SK-N-SH (cell line): ENCODE data around the gene C4BPB. TPM values are rescaled to one million over a fixed set of nuclear protein-coding genes. Genes with fewer than 3 reads are reported as not detected.

ENCODE experiments used
- CTCF ChIA-PET: fragments of 300-600, 350-600 bp; formaldehyde crosslinking; extraction: SDS; loops from one replicate; lab custom pipeline; 2021; lab: Yijun Ruan, JAX
- POLR2A ChIA-PET: fragments of 350-600 bp; sonication (Branson Sonifier 250); formaldehyde crosslinking; extraction: SDS; loops from one replicate; lab custom pipeline; 2020; ENCODE audit warnings: antibody characterized with exemption, inconsistent platforms; lab: Yijun Ruan, JAX
- DNase-seq: peaks from one replicate; pipeline ENCODE4 v3.0.0; 2012
- H2AFZ ChIP-seq: fragments of 200-600 bp; sonication (generic); 2 replicates; pipeline ENCODE4 v1.8.1; 2016; ENCODE audit warnings: antibody characterized with exemption, mild to moderate bottlenecking, low read depth
- H3F3A ChIP-seq: fragments of 200-600 bp; sonication (generic); replicated peaks from 2 replicates; pipeline ENCODE3; 2016; ENCODE audit warnings: antibody characterized with exemption, mild to moderate bottlenecking; ENCODE audit not compliant: insufficient read depth
- H3K27ac ChIP-seq, 2 experiments: fragments of 200-500 bp in 1 of 2; fragments of 200-600 bp in 1 of 2; sonication (Bioruptor generic) in 1 of 2; sonication (generic), shearing (Covaris generic) in 1 of 2; 2 replicates each; pipeline versions ENCODE4 v1.5.1 to v1.6.1; 2014 to 2016; ENCODE audit warnings: low read depth in 2 of 2, inconsistent platforms in 1 of 2, low read length in 1 of 2, mild to moderate bottlenecking in 1 of 2, mixed read lengths in 1 of 2
- H3K27me3 ChIP-seq: fragments of 200-600 bp; sonication (generic), shearing (Covaris generic); 2 replicates; pipeline ENCODE4 v1.6.1; 2016; ENCODE audit warnings: mixed run types; ENCODE audit not compliant: insufficient read depth
- H3K36me3 ChIP-seq, 2 experiments: fragments of 200-500 bp in 1 of 2; fragments of 200-600 bp in 1 of 2; sonication (Bioruptor generic) in 1 of 2; sonication (generic) in 1 of 2; replicated peaks in 1 of 2; 2 replicates each; pipeline versions ENCODE3 to v1.5.1; 2014 to 2016; ENCODE audit warnings: low read length in 1 of 2, mild to moderate bottlenecking in 1 of 2; ENCODE audit not compliant: insufficient read depth in 2 of 2, control insufficient read depth in 1 of 2
- H3K4me1 ChIP-seq, 2 experiments: fragments of 200-500 bp in 1 of 2; fragments of 200-600 bp in 1 of 2; sonication (Bioruptor generic) in 1 of 2; sonication (generic), shearing (Covaris generic) in 1 of 2; 2 replicates each; pipeline versions ENCODE4 v1.5.1 to v1.6.1; 2014 to 2016; ENCODE audit warnings: low read depth in 1 of 2, low read length in 1 of 2, mixed run types in 1 of 2; ENCODE audit not compliant: insufficient read depth in 2 of 2, control insufficient read depth in 1 of 2
- H3K4me2 ChIP-seq: fragments of 200-600 bp; sonication (generic), shearing (Covaris generic); 2 replicates; pipeline ENCODE4 v1.6.1; 2017; ENCODE audit warnings: mixed run types
- H3K4me3 ChIP-seq, 2 experiments: fragments of 200-500 bp in 1 of 2; fragments of 200-600 bp in 1 of 2; sonication (Bioruptor generic) in 1 of 2; sonication (generic), shearing (Covaris generic) in 1 of 2; 2 replicates each; pipeline versions ENCODE4 v1.5.1 to v1.8.1; 2014 to 2016; ENCODE audit warnings: low read depth in 2 of 2, inconsistent platforms in 1 of 2, low read length in 1 of 2, mild to moderate bottlenecking in 1 of 2, mixed read lengths in 1 of 2, moderate library complexity in 1 of 2
- H3K79me2 ChIP-seq: fragments of 200-600 bp; sonication (generic); 2 replicates; pipeline ENCODE4 v1.8.1; 2017; ENCODE audit warnings: mild to moderate bottlenecking; ENCODE audit not compliant: insufficient read depth
- H3K9ac ChIP-seq: fragments of 200-600 bp; sonication (generic); 2 replicates; pipeline ENCODE4 v1.6.1; 2017; ENCODE audit warnings: mixed run types
- H3K9me2 ChIP-seq: fragments of 200-600 bp; sonication (generic); 2 replicates; pipeline ENCODE4 v1.6.1; 2017; ENCODE audit warnings: mixed run types
- H3K9me3 ChIP-seq: fragments of 200-600 bp; sonication (generic); 2 replicates; pipeline ENCODE4 v1.6.1; 2017; ENCODE audit warnings: mixed run types, mild to moderate bottlenecking, moderate library complexity
- H4K20me1 ChIP-seq: fragments of 200-600 bp; sonication (generic); 2 replicates; pipeline ENCODE4 v1.6.1; 2017; ENCODE audit warnings: mild to moderate bottlenecking, mixed run types; ENCODE audit not compliant: insufficient read depth
- CTCF ChIP-seq: fragments of 200-600 bp; sonication (generic); IDR thresholded peaks from 2 replicates; pipeline ENCODE4 v1.6.1; 2017; ENCODE audit warnings: antibody characterized with exemption, mild to moderate bottlenecking, moderate library complexity
- ELF1 ChIP-seq: IDR thresholded peaks from 2 replicates; pipeline ENCODE4 v1.4.0; 2012
- EP300 ChIP-seq, 2 experiments: IDR thresholded peaks; 2 replicates each; pipeline versions ENCODE4 v1.4.0 to v1.6.1; 2012; ENCODE audit warnings: borderline replicate concordance in 1 of 2, low read depth in 1 of 2, low read length in 1 of 2
- FOXJ3 ChIP-seq: sonication (generic); formaldehyde crosslinking; IDR thresholded peaks from 2 replicates; pipeline ENCODE4 v1.5.1; 2020; ENCODE audit warnings: mild to moderate bottlenecking, missing genetic modification reagents
- GABPA ChIP-seq: IDR thresholded peaks from 2 replicates; pipeline ENCODE4 v1.4.0; 2012; ENCODE audit warnings: low read depth, mild to moderate bottlenecking
- GATA2 ChIP-seq: sonication (generic); formaldehyde crosslinking; IDR thresholded peaks from 2 replicates; pipeline ENCODE4 v1.5.0; 2020; ENCODE audit warnings: mild to moderate bottlenecking, missing genetic modification reagents
- IRF3 ChIP-seq: fragments of 150-350 bp; IDR thresholded peaks from 2 replicates; pipeline ENCODE4 v1.6.1; 2016; ENCODE audit warnings: mild to moderate bottlenecking, low read depth, low read length
- MAX ChIP-seq: IDR thresholded peaks from 2 replicates; pipeline ENCODE4 v1.4.0; 2012; ENCODE audit warnings: low read depth
- MEF2A ChIP-seq: IDR thresholded peaks from 2 replicates; pipeline ENCODE4 v1.4.0; 2012; ENCODE audit warnings: low read depth, borderline replicate concordance
- MXI1 ChIP-seq: IDR thresholded peaks from 2 replicates; pipeline ENCODE4 v1.6.1; 2012; ENCODE audit warnings: mild to moderate bottlenecking, low read depth, low read length, improper control_type of control experiment
- NRF1 ChIP-seq: IDR thresholded peaks from 2 replicates; pipeline ENCODE4 v1.6.1; 2012; ENCODE audit warnings: low read depth, mild to moderate bottlenecking, low read length
- POLR2AphosphoS5 ChIP-seq: IDR thresholded peaks from 2 replicates; pipeline ENCODE4 v1.6.1; 2012; ENCODE audit warnings: low read depth, low read length
- RAD21 ChIP-seq: IDR thresholded peaks from 2 replicates; pipeline ENCODE4 v1.6.1; 2012; ENCODE audit warnings: mild to moderate bottlenecking, low read length
- REST ChIP-seq: IDR thresholded peaks from 2 replicates; pipeline ENCODE4 v1.6.1; 2012; ENCODE audit warnings: mild to moderate bottlenecking, low read depth, low read length, moderate library complexity
- RXRA ChIP-seq: IDR thresholded peaks from 2 replicates; pipeline ENCODE4 v1.4.0; 2012; ENCODE audit warnings: low read depth, mild to moderate bottlenecking, borderline replicate concordance
- TCF12 ChIP-seq: IDR thresholded peaks from 2 replicates; pipeline ENCODE4 v1.4.0; 2012
- TEAD4 ChIP-seq: IDR thresholded peaks from 2 replicates; pipeline ENCODE4 v1.4.0; 2012; ENCODE audit warnings: mild to moderate bottlenecking, borderline replicate concordance; ENCODE audit not compliant: insufficient read depth
- USF1 ChIP-seq: IDR thresholded peaks from 2 replicates; pipeline ENCODE4 v1.4.0; 2012; ENCODE audit warnings: low read depth, borderline replicate concordance
- WGBS: methylation state at CpG from one replicate; pipeline ENCODE4 v1.1.6; 2017; ENCODE audit warnings: low lambda C conversion rate; 5-methylcytosine and 5-hydroxymethylcytosine counted together
- polyA plus RNA-seq, 3 experiments: library from polyadenylated mRNA; depleted of rRNA; stranded (reverse); fragments of >200 nt; gene quantifications; 2 replicates each; pipeline ENCODE4 v1.2.3, GENCODE V29; 2012

The C4BPB gene
- polyA plus RNA-seq, 1 of the 3 experiments (the other 2 are of a cell fraction) = not detected

DNA sequence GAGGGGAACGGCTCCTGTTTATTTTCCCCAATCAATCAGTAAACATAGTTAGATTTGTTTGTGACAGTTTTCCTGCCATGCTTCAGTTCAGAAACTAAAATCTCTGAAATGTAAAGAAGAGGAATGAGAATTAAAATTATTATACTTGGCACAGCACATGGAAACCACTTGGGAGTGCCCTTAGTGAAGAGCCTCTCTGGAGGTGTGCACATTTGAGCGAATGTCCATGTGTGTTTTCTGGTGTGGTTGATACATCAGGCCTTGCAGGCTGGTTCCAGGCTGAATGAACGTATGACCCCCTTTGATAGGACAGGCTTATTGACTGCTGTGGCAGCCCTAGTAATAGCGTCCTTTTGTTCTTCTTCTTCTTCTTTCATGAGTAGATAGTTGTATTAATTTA, 42.5 kb downstream of the C4BPB start (continued):
- TF ChIP-seq MAX = no peak
- no peak for TF ChIP-seq FOXJ3 (CRISPR knock-in tag)

GRCh38 chr1:207134581-207134980, 45.9 kb downstream of the C4BPB start:
- no peaks in the 10 kb centered on the region for H3K9me2 ChIP-seq
- H3K4me2 ChIP-seq = no peak overlapping the region
- no peaks in the 10 kb centered on the region for H3K79me2 ChIP-seq
- no peaks in the 10 kb centered on the region for H3K36me3 ChIP-seq
- no peak overlapping the region for H3K9ac ChIP-seq
- no peak for TF ChIP-seq RAD21
- TF ChIP-seq USF1 = no peak
- no peak for TF ChIP-seq REST
- H2AFZ ChIP-seq = no peak overlapping the region
- H4K20me1 ChIP-seq = no peaks in the 10 kb centered on the region
- H3K27me3 ChIP-seq = no peaks in the 10 kb centered on the region
- POLR2A ChIA-PET = no interaction called here
- H3K9me3 ChIP-seq = no peaks in the 10 kb centered on the region
- H3F3A ChIP-seq = no peaks in the 10 kb centered on the region
- no peak for DNase-seq
- 5% methylated on average over 1 of the region's 1 CpG for WGBS
- H3K27ac ChIP-seq = no peak overlapping the region
- no peak overlapping the region for H3K4me3 ChIP-seq
- CTCF ChIA-PET = no interaction called here
- no peaks in the 10 kb centered on the region for H3K4me1 ChIP-seq

GRCh38 chr1:207139616-207140015, 51.0 kb downstream of the C4BPB start:
- H4K20me1 ChIP-seq = no peaks in the 10 kb centered on the region
- no peaks in the 10 kb centered on the region for H3K9me2 ChIP-seq
- H3K9ac ChIP-seq = no peak overlapping the region
- no peak overlapping the region for H2AFZ ChIP-seq
- ChIA-PET CTCF (interaction anchor here (1.2 kb wide), 1 partner anchor 265 kb away, joined by 4 read pairs; no protein-coding TSS in a partner anchor), POLR2A (no interaction called here)
- H3K27ac ChIP-seq = no peak overlapping the region
- no peaks in the 10 kb centered on the region for H3K4me1 ChIP-seq
- no peak for DNase-seq
- no peaks in the 10 kb centered on the region for H3K36me3 ChIP-seq
- WGBS = 24% methylated on average over 1 of the region's 1 CpG
- H3K79me2 ChIP-seq = no peaks in the 10 kb centered on the region
- H3K9me3 ChIP-seq = no peaks in the 10 kb centered on the region
- no peak overlapping the region for H3K4me2 ChIP-seq
- no peaks in the 10 kb centered on the region for H3K27me3 ChIP-seq
- no peaks in the 10 kb centered on the region for H3F3A ChIP-seq
- no peak overlapping the region for H3K4me3 ChIP-seq
- no peak for TF ChIP-seq ELF1
- TF ChIP-seq POLR2AphosphoS5 = no peak
- TF ChIP-seq CTCF = no peak
- TF ChIP-seq NRF1 = no peak
- TF ChIP-seq MAX = no peak
- TF ChIP-seq GABPA = no peak
- TF ChIP-seq TEAD4 = no peak
- TF ChIP-seq MEF2A = no peak
- TF ChIP-seq EP300 (IDR thresholded peaks at IDR 0.05; ENCODE audit: borderline replicate concordance in 1 of 2, low read depth in 1 of 2, low read length in 1 of 2) = no peak
- TF ChIP-seq USF1 = no peak
- TF ChIP-seq GATA2 (CRISPR knock-in tag) = no peak
- no peak for TF ChIP-seq IRF3
- TF ChIP-seq MXI1 = no peak
- no peak for TF ChIP-seq TCF12
- TF ChIP-seq RXRA = no peak
